Measurements from ENCODE around the gene LYZL1. TPM values are rescaled to one million over a fixed set of nuclear protein-coding genes. Genes with fewer than 3 reads are reported as not detected.
A peak's percentile ranks its signal among the peaks of the same experiment; 100 is the strongest.
"Not testable (repeated sequence)": the region's sequence is repeated elsewhere in the genome, so short reads cannot be mapped to it uniquely, and the experiment has no call there.

Gene LYZL1
- total RNA-seq, 4 donors from 2014 or later = not detected

- Histone ChIP-seq H3K4me1 (peaks cover 0 to 16% (median 0%) of the 10 kb centered on the region in 4 donors), H3K27me3 (no peaks in the 10 kb centered on the region), H3K4me3 (no peak overlapping the region), H3K9me3 (peaks cover 0 to 50% (median 8%) of the 10 kb centered on the region in 4 donors), H3K36me3 (no peaks in the 10 kb centered on the region), H3K27ac (no peak overlapping the region)
- no peak for DNase-seq (ENCODE audit: low spot score in 2 of 2)
- TF ChIP-seq POLR2A (IDR thresholded peaks at IDR 0.05) (no peak), EP300 (IDR thresholded peaks at IDR 0.05) (no peak), CTCF (IDR thresholded peaks at IDR 0.05) (no peak)
- 95 to 100% methylated on average over 1 of the region's 1 CpG for WGBS, 2 donors
Measured at GRCh38 chr10:29301359-29301910, 12.6 kb downstream of the LYZL1 start.

- H3K9me3 ChIP-seq = peaks cover 0 to 39% (median 6%) of the 10 kb centered on the region in 4 donors
- no peak overlapping the region for H3K27ac ChIP-seq
- peaks cover 0 to 16% (median 0%) of the 10 kb centered on the region in 4 donors for H3K4me1 ChIP-seq
- H3K36me3 ChIP-seq = no peaks in the 10 kb centered on the region
- no peak overlapping the region for H3K4me3 ChIP-seq
- DNase-seq (ENCODE audit: low spot score in 2 of 2) = no peak
- H3K27me3 ChIP-seq = no peaks in the 10 kb centered on the region
- no peak for TF ChIP-seq POLR2A (IDR thresholded peaks at IDR 0.05)
- no peak for TF ChIP-seq CTCF (IDR thresholded peaks at IDR 0.05)
- no peak for TF ChIP-seq EP300 (IDR thresholded peaks at IDR 0.05)
- 91% methylated on average over 10 of the region's 10 CpGs for WGBS, 2 donors
Measured at GRCh38 chr10:29302499-29302898, 13.6 kb downstream of the LYZL1 start.

GRCh38 chr10:29304264-29304994 is 15.6 kb downstream of the LYZL1 start:
- Histone ChIP-seq H3K4me1 (peaks cover 0 to 16% (median 0%) of the 10 kb centered on the region in 4 donors), H3K27ac (peak overlapping the region in 2 of 4 donors; percentile 52 to 71), H3K9me3 (peaks cover 0 to 24% (median 5%) of the 10 kb centered on the region in 4 donors), H3K27me3 (no peaks in the 10 kb centered on the region), H3K4me3 (no peak overlapping the region), H3K36me3 (no peaks in the 10 kb centered on the region)
- 12 to 18% methylated on average over 6 of the region's 6 CpGs for WGBS, 2 donors
- DNase-seq (ENCODE audit: low spot score in 2 of 2) = peak; percentile 44 to 90
- TF ChIP-seq EP300 (IDR thresholded peaks at IDR 0.05) (peak in 1 of 2 donors; percentile 45), POLR2A (IDR thresholded peaks at IDR 0.05) (no peak), CTCF (IDR thresholded peaks at IDR 0.05) (peak; percentile 66 to 87 (median 78))

GRCh38 chr10:29304995-29305335 is 16.1 kb downstream of the LYZL1 start:
- WGBS, 2 donors = 60 to 62% methylated on average over 2 of the region's 2 CpGs
- peaks cover 0 to 16% (median 0%) of the 10 kb centered on the region in 4 donors for H3K4me1 ChIP-seq
- peaks cover 0 to 19% (median 5%) of the 10 kb centered on the region in 4 donors for H3K9me3 ChIP-seq
- H3K27me3 ChIP-seq = no peaks in the 10 kb centered on the region
- H3K27ac ChIP-seq = peak overlapping the region in 2 of 4 donors; percentile 52 to 71
- DNase-seq (ENCODE audit: low spot score in 2 of 2) = no peak
- no peak for TF ChIP-seq POLR2A (IDR thresholded peaks at IDR 0.05)
- TF ChIP-seq CTCF (IDR thresholded peaks at IDR 0.05) = no peak
- TF ChIP-seq EP300 (IDR thresholded peaks at IDR 0.05) = no peak
- no peaks in the 10 kb centered on the region for H3K36me3 ChIP-seq
- no peak overlapping the region for H3K4me3 ChIP-seq

- Histone ChIP-seq H3K27me3 (no peaks in the 10 kb centered on the region), H3K27ac (no peak overlapping the region), H3K9me3 (peaks cover 0 to 5% (median 0%) of the 10 kb centered on the region in 4 donors), H3K36me3 (no peaks in the 10 kb centered on the region), H3K4me1 (peaks cover 0 to 16% (median 0%) of the 10 kb centered on the region in 4 donors), H3K4me3 (no peak overlapping the region)
- WGBS, 2 donors = 86 to 88% methylated on average over 3 of the region's 3 CpGs
- TF ChIP-seq POLR2A (IDR thresholded peaks at IDR 0.05) (no peak), EP300 (IDR thresholded peaks at IDR 0.05) (no peak), CTCF (IDR thresholded peaks at IDR 0.05) (no peak)
- no peak for DNase-seq (ENCODE audit: low spot score in 2 of 2)
Measured at GRCh38 chr10:29306688-29307087, 17.8 kb downstream of the LYZL1 start.

GRCh38 chr10:29308142-29308541 is 19.3 kb downstream of the LYZL1 start:
- H3K36me3 ChIP-seq; DNase-seq (ENCODE audit: low spot score in 2 of 2); H3K4me3 ChIP-seq; H3K9me3 ChIP-seq; H3K27ac ChIP-seq; H3K27me3 ChIP-seq: not testable (repeated sequence)
- peaks cover 0 to 16% (median 0%) of the 10 kb centered on the region in 4 donors for H3K4me1 ChIP-seq
- WGBS, 2 donors = 78 to 82% methylated on average over 11 of the region's 11 CpGs
